IMR-90 (cell line): ENCODE results near the gene PEX14. TPM values are rescaled to one million over a fixed set of nuclear protein-coding genes. Genes with fewer than 3 reads are reported as not detected.

Experiments used
- ATAC-seq: fragments of 200-7000 bp; cut with Tn5 transposase; 2 replicates; pipeline ENCODE4 v1.9.1; 2020; ENCODE audit warnings: low read depth, mild to moderate bottlenecking, moderate library complexity
- BruUV-seq: library from RNA; stranded (reverse); fragments of 400-500 nt; replicated peaks from 2 replicates; lab custom pipeline; 2021; lab: Mats Ljungman, UMichigan
- CTCF ChIA-PET: fragments of 300-600 bp; formaldehyde crosslinking; extraction: SDS; loops from one replicate; lab custom pipeline; 2021; ENCODE audit warnings: antibody characterized with exemption; lab: Yijun Ruan, JAX
- POLR2A ChIA-PET: fragments of 300-600 bp; sonication (Branson Sonifier 250); formaldehyde crosslinking; loops from one replicate; lab custom pipeline; 2022; ENCODE audit warnings: antibody characterized with exemption; ENCODE audit not compliant: unreplicated experiment; lab: Charles Lee
- DNase-seq: peaks from one replicate; pipeline ENCODE4 v3.0.0; 2013
- H2AFZ ChIP-seq: replicated peaks from 2 replicates; pipeline ENCODE3; 2013; ENCODE audit warnings: low read length, mild to moderate bottlenecking; ENCODE audit not compliant: poor library complexity
- H2AK5ac ChIP-seq: 2 replicates; pipeline ENCODE4 v1.6.1; 2013; ENCODE audit warnings: low read depth, low read length, inconsistent platforms
- H2AK9ac ChIP-seq: replicated peaks from 2 replicates; pipeline ENCODE3; 2013; ENCODE audit warnings: mild to moderate bottlenecking, low read depth, low read length, moderate library complexity; ENCODE audit not compliant: poor library complexity
- H2BK120ac ChIP-seq: 2 replicates; pipeline ENCODE4 v1.6.1; 2013; ENCODE audit warnings: low read depth, low read length, inconsistent platforms
- H2BK15ac ChIP-seq: 3 replicates; pipeline ENCODE4 v1.6.1; 2013; ENCODE audit warnings: low read depth, low read length, inconsistent platforms
- H2BK20ac ChIP-seq: 2 replicates; pipeline ENCODE4 v1.6.1; 2013; ENCODE audit warnings: low read depth, mild to moderate bottlenecking, inconsistent platforms, low read length, moderate library complexity
- H2BK5ac ChIP-seq: 2 replicates; pipeline ENCODE4 v1.6.1; 2013; ENCODE audit warnings: mild to moderate bottlenecking, low read depth, low read length, inconsistent platforms; ENCODE audit not compliant: poor library complexity, severe bottlenecking
- H3K14ac ChIP-seq: replicated peaks from 2 replicates; pipeline ENCODE4 v1.6.1; 2013; ENCODE audit warnings: low read depth, low read length, inconsistent platforms
- H3K18ac ChIP-seq: 2 replicates; pipeline ENCODE4 v1.6.1; 2013; ENCODE audit warnings: low read depth, low read length, control low read depth
- H3K23ac ChIP-seq: 2 replicates; pipeline ENCODE4 v1.6.1; 2013; ENCODE audit warnings: low read depth, low read length, inconsistent platforms
- H3K27ac ChIP-seq: 2 replicates; pipeline ENCODE4 v1.5.1; 2013; ENCODE audit warnings: mild to moderate bottlenecking, control low read depth, low read length; ENCODE audit not compliant: insufficient read depth
- H3K27me3 ChIP-seq: 2 replicates; pipeline ENCODE4 v1.6.1; 2013; ENCODE audit warnings: low read length; ENCODE audit not compliant: control insufficient read depth, insufficient read depth
- H3K36me3 ChIP-seq: 2 replicates; pipeline ENCODE4 v1.6.1; 2013; ENCODE audit warnings: low read length, mixed read lengths; ENCODE audit not compliant: control insufficient read depth, insufficient read depth
- H3K4ac ChIP-seq: 2 replicates; pipeline ENCODE4 v1.6.1; 2013; ENCODE audit warnings: low read depth, low read length, inconsistent platforms
- H3K4me1 ChIP-seq: 2 replicates; pipeline ENCODE4 v1.6.1; 2013; ENCODE audit warnings: low read length, mixed read lengths; ENCODE audit not compliant: control insufficient read depth, insufficient read depth
- H3K4me2 ChIP-seq: 2 replicates; pipeline ENCODE4 v1.6.1; 2013; ENCODE audit warnings: low read depth, mild to moderate bottlenecking, control low read depth, low read length, moderate library complexity
- H3K4me3 ChIP-seq: 2 replicates; pipeline ENCODE4 v1.5.1; 2013; ENCODE audit warnings: low read depth, mild to moderate bottlenecking, control low read depth, low read length, moderate library complexity; ENCODE audit not compliant: insufficient read depth
- H3K56ac ChIP-seq: 2 replicates; pipeline ENCODE4 v1.6.1; 2013; ENCODE audit warnings: low read length, inconsistent platforms; ENCODE audit not compliant: insufficient read depth; ENCODE audit errors: extremely low read depth
- H3K79me1 ChIP-seq, 2 experiments: 2 replicates each; pipeline ENCODE4 v1.6.1; 2013; ENCODE audit warnings: low read length in 2 of 2, inconsistent platforms in 1 of 2, low read depth in 1 of 2
- H3K9ac ChIP-seq: 2 replicates; pipeline ENCODE4 v1.6.1; 2013; ENCODE audit warnings: low read depth, low read length, control low read depth
- H3K9me1 ChIP-seq: 2 replicates; pipeline ENCODE4 v1.6.1; 2013; ENCODE audit warnings: low read length, inconsistent platforms; ENCODE audit not compliant: insufficient read depth
- H3K9me3 ChIP-seq: 2 replicates; pipeline ENCODE4 v1.6.1; 2013; ENCODE audit warnings: low read length; ENCODE audit not compliant: control insufficient read depth, insufficient read depth
- H4K20me1 ChIP-seq: 2 replicates; pipeline ENCODE4 v1.6.1; 2013; ENCODE audit warnings: low read length, inconsistent platforms; ENCODE audit not compliant: insufficient read depth
- H4K5ac ChIP-seq: 2 replicates; pipeline ENCODE4 v1.6.1; 2013; ENCODE audit warnings: mild to moderate bottlenecking, low read depth, low read length, control low read depth
- H4K8ac ChIP-seq, 2 experiments: 2 replicates each; pipeline ENCODE4 v1.6.1; 2013; ENCODE audit warnings: low read depth in 2 of 2, low read length in 2 of 2, control low read depth in 1 of 2, inconsistent platforms in 1 of 2
- H4K91ac ChIP-seq: 2 replicates; pipeline ENCODE4 v1.6.1; 2013; ENCODE audit warnings: low read depth, low read length, inconsistent platforms; ENCODE audit not compliant: insufficient read depth
- BHLHE40 ChIP-seq: fragments of 150-350 bp; IDR thresholded peaks from 2 replicates; pipeline ENCODE4 v1.6.1; 2016; ENCODE audit warnings: mild to moderate bottlenecking, low read depth, low read length
- CEBPB ChIP-seq: IDR thresholded peaks from 2 replicates; pipeline ENCODE4 v1.6.1; 2012; ENCODE audit warnings: low read depth, low read length, improper control_type of control experiment
- CHD1 ChIP-seq: IDR thresholded peaks from 2 replicates; pipeline ENCODE4 v1.6.1; 2012; ENCODE audit warnings: low read depth, low read length, improper control_type of control experiment
- CTCF ChIP-seq: conservative IDR thresholded peaks from 2 replicates; pipeline ENCODE4 v1.5.1; 2012; ENCODE audit warnings: mild to moderate bottlenecking, low read depth, low read length, improper control_type of control experiment
- ELK1 ChIP-seq: fragments of 150-350 bp; IDR thresholded peaks from 2 replicates; pipeline ENCODE4 v1.6.1; 2016; ENCODE audit warnings: low read depth, mild to moderate bottlenecking, low read length, moderate library complexity, borderline replicate concordance
- FOS ChIP-seq: fragments of 150-350 bp; IDR thresholded peaks from 2 replicates; pipeline ENCODE4 v1.6.1; 2016; ENCODE audit warnings: low read depth, low read length
- MAFK ChIP-seq: IDR thresholded peaks from 2 replicates; pipeline ENCODE4 v1.6.1; 2012; ENCODE audit warnings: low read depth, low read length, improper control_type of control experiment
- MAZ ChIP-seq: IDR thresholded peaks from 2 replicates; pipeline ENCODE4 v1.6.1; 2012; ENCODE audit warnings: low read depth, mild to moderate bottlenecking, low read length, improper control_type of control experiment, moderate library complexity, borderline replicate concordance
- MXI1 ChIP-seq: IDR thresholded peaks from 2 replicates; pipeline ENCODE4 v1.6.1; 2012; ENCODE audit warnings: low read depth, mild to moderate bottlenecking, low read length, moderate library complexity, borderline replicate concordance
- NFE2L2 ChIP-seq: fragments of 150-350 bp; IDR thresholded peaks from 2 replicates; pipeline ENCODE4 v1.6.1; 2016; ENCODE audit warnings: low read depth, mild to moderate bottlenecking, low read length
- POLR2A ChIP-seq: IDR thresholded peaks from 2 replicates; pipeline ENCODE4 v1.6.1; 2012; ENCODE audit warnings: mild to moderate bottlenecking, low read depth, low read length
- RAD21 ChIP-seq: IDR thresholded peaks from 2 replicates; pipeline ENCODE4 v1.6.1; 2012; ENCODE audit warnings: low read length, improper control_type of control experiment
- RCOR1 ChIP-seq: IDR thresholded peaks from 2 replicates; pipeline ENCODE4 v1.6.1; 2012; ENCODE audit warnings: mild to moderate bottlenecking, low read length, improper control_type of control experiment; ENCODE audit not compliant: insufficient replicate concordance
- RFX5 ChIP-seq: IDR thresholded peaks from 2 replicates; pipeline ENCODE4 v1.8.0; 2012; ENCODE audit warnings: low read depth, mild to moderate bottlenecking, low read length, moderate library complexity
- SMC3 ChIP-seq: fragments of 150-350 bp; IDR thresholded peaks from 2 replicates; pipeline ENCODE4 v1.6.1; 2016; ENCODE audit warnings: low read depth, mild to moderate bottlenecking, antibody characterized with exemption, low read length, moderate library complexity
- USF2 ChIP-seq: fragments of 150-350 bp; IDR thresholded peaks from 2 replicates; pipeline ENCODE4 v1.6.1; 2017; ENCODE audit warnings: mild to moderate bottlenecking, antibody characterized with exemption, low read length, low read depth
- WGBS, 2 experiments: methylation state at CpG; one replicate each; pipeline versions ENCODE4 v1.1.5 to v1.1.7; 2013; ENCODE audit warnings: missing lambda C conversion rate in 2 of 2; ENCODE audit not compliant: insufficient read length in 1 of 2; ENCODE audit errors: extremely low coverage in 2 of 2; 5-methylcytosine and 5-hydroxymethylcytosine counted together
- dilution Hi-C: fragments of 300-500 bp; cut with HindIII; formaldehyde crosslinking; loops from one replicate; pipeline ENCODE4 v1.14.3; 2018; ENCODE audit warnings: low sequenced_read_pairs; ENCODE audit not compliant: unreplicated experiment
- in situ Hi-C: fragments of 300-500 bp; cut with MboI; formaldehyde crosslinking; loops from 3 replicates; pipeline ENCODE4 v1.14.3; 2019; ENCODE audit warnings: low sequenced_read_pairs, inconsistent platforms, mixed read lengths
- intact Hi-C: fragments of 100-400 bp; cut with micrococcal nuclease; formaldehyde crosslinking; loops from 2 replicates; pipeline ENCODE4 v1.10.0; 2022
- polyA plus RNA-seq, 3 experiments: library from polyadenylated mRNA; depleted of rRNA; stranded (reverse); fragments of >200 nt; gene quantifications; 2 replicates each; pipeline ENCODE4 v1.2.3, GENCODE V29; 2012; ENCODE audit warnings: low replicate concordance in 1 of 3
- total RNA-seq: library from RNA; depleted of rRNA; stranded (reverse); fragments of >200 nt; gene quantifications from 2 replicates; pipeline ENCODE4 v1.2.3, GENCODE V29; 2012

Gene PEX14
- total and polyA plus RNA-seq, 2 of the 4 experiments (the other 2 are of a cell fraction): 9.5 to 22.5 TPM

GRCh38 chr1:10546896-10547295 lies 72.1 kb downstream of the PEX14 start:
- ChIA-PET CTCF (no interaction called here), POLR2A (no interaction called here)
- Histone ChIP-seq H2AFZ (no peak overlapping the region), H2BK15ac (no peak overlapping the region), H2AK9ac (no peak overlapping the region), H3K27me3 (no peaks in the 10 kb centered on the region), H3K36me3 (no peaks in the 10 kb centered on the region; the same call in 1 of the 2 replicates), H4K91ac (no peak overlapping the region), H3K79me1 (peaks cover 10 to 16% of the 10 kb centered on the region in 2 experiments; a peak in 2 of 4 replicates), H2AK5ac (no peak overlapping the region), H3K9me1 (no peaks in the 10 kb centered on the region), H3K18ac (no peak overlapping the region), H3K9ac (no peak overlapping the region), H3K27ac (no peak overlapping the region), H3K9me3 (no peaks in the 10 kb centered on the region), H4K8ac (no peak overlapping the region), H4K5ac (no peak overlapping the region), H3K14ac (no peak overlapping the region), H3K4me1 (peaks cover 4% of the 10 kb centered on the region; the same call in 1 of the 2 replicates), H3K56ac (no peak overlapping the region), H3K4me3 (no peak overlapping the region), H2BK5ac (no peak overlapping the region), H4K20me1 (no peaks in the 10 kb centered on the region; the same call in 1 of the 2 replicates), H2BK120ac (no peak overlapping the region), H2BK20ac (no peak overlapping the region), H3K4me2 (no peak overlapping the region), H3K23ac (no peak overlapping the region), H3K4ac (no peak overlapping the region)
- ATAC-seq: no peak
- in situ Hi-C loops: no loop called here
- no peak for TF ChIP-seq CHD1
- TF ChIP-seq FOS: no peak
- TF ChIP-seq MAZ: no peak
- no peak for TF ChIP-seq USF2
- TF ChIP-seq SMC3: no peak
- TF ChIP-seq RCOR1: no peak
- no peak for TF ChIP-seq ELK1
- no peak for TF ChIP-seq BHLHE40
- TF ChIP-seq CEBPB: no peak
- no peak for TF ChIP-seq CTCF
- TF ChIP-seq RFX5: no peak
- TF ChIP-seq MXI1: no peak
- no peak for TF ChIP-seq RAD21
- TF ChIP-seq NFE2L2: no peak
- no peak for TF ChIP-seq POLR2A
- no peak for TF ChIP-seq MAFK
- DNase-seq: no peak
- dilution Hi-C loops: no loop called here
- intact Hi-C loops: no loop called here
- no CpG with 5 or more reads among the region's 1 CpG for WGBS, 2 experiments
- no TSS peak for BruUV-seq
